H1 (cell line): ENCODE results near the gene PTPN1. TPM values are rescaled to one million over a fixed set of nuclear protein-coding genes. Genes with fewer than 3 reads are reported as not detected.
A peak's percentile ranks its signal among the peaks of the same experiment; 100 is the strongest.

ENCODE experiments used
- HDAC2 ChIP-seq, 2 experiments: fragments of 300-600 bp in 1 of 2; sonication (generic) in 1 of 2; IDR thresholded peaks; 2 replicates each; pipeline ENCODE4 v1.6.1; 2011 to 2012; ENCODE audit warnings: low read depth in 2 of 2, low read length in 2 of 2, mild to moderate bottlenecking in 2 of 2, moderate library complexity in 2 of 2, borderline replicate concordance in 1 of 2, inconsistent platforms in 1 of 2
- RAD21 ChIP-seq, 2 experiments: IDR thresholded peaks in 1 of 2; conservative IDR thresholded peaks in 1 of 2; 2 replicates each; pipeline ENCODE4 v1.6.1; 2011; ENCODE audit warnings: low read depth in 2 of 2, low read length in 2 of 2, improper control_type of control experiment in 1 of 2, inconsistent platforms in 1 of 2, mild to moderate bottlenecking in 1 of 2, moderate library complexity in 1 of 2
- SUZ12 ChIP-seq: fragments of 200-600 bp; sonication (generic); IDR thresholded peaks from 2 replicates; pipeline ENCODE4 v1.6.1; 2012; ENCODE audit warnings: mild to moderate bottlenecking, inconsistent platforms, low read length, moderate library complexity, mixed read lengths
- polyA plus RNA-seq, 7 experiments: library from polyadenylated mRNA; depleted of rRNA in 3 of 7; stranded (reverse) in 5 of 7; unstranded in 2 of 7; fragments of >200 nt in 5 of 7; fragments of 200-250 nt in 2 of 7; gene quantifications; 1 replicate in 5 of 7; 2 replicates in 1 of 7; 4 replicates in 1 of 7; pipeline versions ENCODE4 v1.2.1 to v1.2.3, GENCODE V29; 2011 to 2013; ENCODE audit warnings: missing spikeins in 2 of 7, mixed read lengths in 2 of 7
- total RNA-seq: library from RNA; stranded (reverse); fragmentation: NEBNext Ultra II Directional; extraction: Animal tissue kit (Norgen Biotek cat#: 25700); gene quantifications from 2 replicates; pipeline ENCODE4 v1.2.1, GENCODE V29; 2021

PTPN1 gene
- total and polyA plus RNA-seq, 2 of the 8 experiments (the other 6 are each of a cell fraction or from before 2014, with no cell fraction given) = 18.6 to 32.1 TPM

DNA sequence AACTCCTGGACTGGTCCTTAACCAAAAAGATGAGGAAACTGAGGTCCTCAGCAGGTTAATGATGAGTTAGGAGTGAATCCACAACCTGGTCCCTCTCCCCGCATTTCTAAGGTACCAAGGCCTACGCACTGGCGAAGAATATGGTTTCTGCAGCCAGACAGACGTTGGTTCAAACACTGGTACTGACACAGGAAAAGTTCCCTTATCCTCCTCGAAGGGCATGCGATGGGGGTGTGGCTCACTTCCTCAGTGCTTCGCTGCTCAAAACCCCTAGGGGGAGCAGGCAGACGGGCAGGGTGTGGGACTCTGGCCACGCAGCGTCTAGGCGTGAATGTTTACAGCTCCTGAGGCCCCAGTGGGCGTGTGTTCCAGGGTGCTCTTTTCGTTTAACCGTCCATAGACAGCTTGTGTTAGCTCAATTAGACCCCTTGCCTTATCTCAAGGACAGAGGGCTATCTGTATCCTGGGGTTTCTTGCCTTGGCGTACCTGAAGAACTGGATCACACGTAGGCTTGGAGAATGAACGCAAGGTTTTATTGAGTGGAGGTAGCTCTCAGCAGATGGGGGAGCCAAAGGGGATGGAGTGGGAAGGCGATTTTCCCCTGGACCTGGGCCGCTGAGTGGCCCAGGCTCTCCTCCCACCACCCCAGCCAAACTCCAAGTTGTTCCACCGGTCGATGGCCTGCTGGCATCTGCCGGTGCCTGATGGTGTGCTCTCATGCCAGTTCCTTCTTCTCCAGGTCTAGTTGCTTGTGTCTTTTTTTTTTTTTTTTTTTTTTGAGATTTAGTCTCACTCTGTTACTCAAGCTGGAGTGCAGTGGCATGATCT is 31.8 kb upstream of the PTPN1 start (continued):
- TF ChIP-seq SUZ12 (no peak), RAD21 (IDR thresholded peaks at IDR 0.05 in 1 of 2, conservative IDR thresholded peaks at IDR 0.05 in 1 of 2; ENCODE audit: low read depth in 2 of 2, low read length in 2 of 2) (peak; percentile 52 to 76), HDAC2 (IDR thresholded peaks at IDR 0.05; ENCODE audit: borderline replicate concordance in 1 of 2, low read depth in 2 of 2, low read length in 2 of 2) (peak in 1 of 2 experiments; percentile 57; a peak in 1 of 4 replicates)
